ENCODE measurements around the gene STAG3.
"Not testable (repeated sequence)": the region's sequence is repeated elsewhere in the genome, so short reads cannot be mapped to it uniquely, and the experiment has no call there.

The STAG3 gene

GRCh38 chr7:100212631-100213286 lies 35.0 kb downstream of the STAG3 start:
- no peak for DNase-seq

GRCh38 chr7:100213672-100214071 lies 36.0 kb downstream of the STAG3 start:
- no peak for DNase-seq

DNA sequence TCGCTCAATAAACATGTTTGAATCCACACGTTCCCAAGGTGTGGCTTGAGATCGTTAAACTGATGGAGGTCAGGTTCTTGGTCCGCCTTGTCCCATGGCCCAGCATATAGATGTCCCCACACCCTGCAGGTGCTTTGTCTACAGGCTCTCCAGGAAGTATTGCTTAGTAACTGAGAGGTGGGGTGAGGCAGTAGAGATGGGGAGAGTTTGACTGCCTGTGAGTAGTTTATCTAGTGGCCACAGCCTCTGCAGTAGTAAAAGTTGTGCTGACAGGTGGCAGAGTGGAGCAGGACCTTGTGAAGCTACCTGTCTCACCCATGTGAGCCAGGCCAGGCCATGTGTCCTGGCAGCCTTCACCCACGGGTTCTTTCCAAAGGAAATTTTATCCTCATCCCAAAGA lies 36.6 kb downstream of the STAG3 start:
- not testable (repeated sequence) for DNase-seq

DNA sequence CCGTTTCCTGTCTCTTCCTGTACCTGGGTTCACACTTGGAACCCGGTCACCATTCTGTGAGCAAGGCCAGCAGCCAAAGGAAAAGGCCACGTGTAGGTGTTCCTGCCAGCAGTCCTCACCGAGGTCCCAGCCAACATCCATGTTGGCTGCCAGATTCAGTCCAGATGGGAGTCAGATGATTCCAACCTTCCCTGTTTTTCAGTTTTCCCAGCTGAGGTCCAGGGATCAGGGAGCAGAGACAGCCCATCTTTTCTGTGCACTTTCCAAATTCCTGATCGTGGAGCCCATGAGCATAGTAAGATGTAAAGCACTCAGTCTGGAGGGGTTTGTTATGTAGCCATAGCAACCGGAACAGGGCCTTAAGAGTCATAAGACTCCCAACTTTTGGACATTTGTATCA lies 38.2 kb downstream of the STAG3 start:
- no peak for DNase-seq

- peak; percentile 73 for DNase-seq
These were observed 40.2 kb downstream of the STAG3 start for GRCh38 chr7:100217934-100218333.

DNA sequence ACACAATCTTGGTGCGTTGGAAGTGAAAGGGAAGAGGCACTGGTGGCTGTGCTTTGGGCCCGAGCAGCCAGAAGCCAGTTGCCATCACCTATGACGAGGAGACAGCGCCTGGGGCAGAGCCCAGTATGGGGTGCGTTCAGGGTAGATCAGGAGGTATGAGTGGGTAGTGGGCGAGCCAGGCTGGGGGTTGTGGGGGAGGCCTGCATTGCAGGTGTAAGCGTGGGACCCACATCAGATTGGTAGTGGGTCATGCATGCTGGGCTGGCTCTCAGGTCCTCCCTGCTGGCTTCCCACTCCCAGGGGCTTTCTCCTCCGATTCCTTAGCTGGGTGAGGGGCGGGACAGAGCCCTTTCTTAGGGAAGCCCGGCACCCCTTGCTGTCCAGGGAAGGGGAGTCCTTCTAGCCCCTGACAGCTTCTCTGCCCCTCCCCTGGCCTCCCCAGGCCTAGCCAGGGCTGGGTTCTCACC lies 41.6 kb downstream of the STAG3 start:
- DNase-seq, result peak; percentile 23

DNA sequence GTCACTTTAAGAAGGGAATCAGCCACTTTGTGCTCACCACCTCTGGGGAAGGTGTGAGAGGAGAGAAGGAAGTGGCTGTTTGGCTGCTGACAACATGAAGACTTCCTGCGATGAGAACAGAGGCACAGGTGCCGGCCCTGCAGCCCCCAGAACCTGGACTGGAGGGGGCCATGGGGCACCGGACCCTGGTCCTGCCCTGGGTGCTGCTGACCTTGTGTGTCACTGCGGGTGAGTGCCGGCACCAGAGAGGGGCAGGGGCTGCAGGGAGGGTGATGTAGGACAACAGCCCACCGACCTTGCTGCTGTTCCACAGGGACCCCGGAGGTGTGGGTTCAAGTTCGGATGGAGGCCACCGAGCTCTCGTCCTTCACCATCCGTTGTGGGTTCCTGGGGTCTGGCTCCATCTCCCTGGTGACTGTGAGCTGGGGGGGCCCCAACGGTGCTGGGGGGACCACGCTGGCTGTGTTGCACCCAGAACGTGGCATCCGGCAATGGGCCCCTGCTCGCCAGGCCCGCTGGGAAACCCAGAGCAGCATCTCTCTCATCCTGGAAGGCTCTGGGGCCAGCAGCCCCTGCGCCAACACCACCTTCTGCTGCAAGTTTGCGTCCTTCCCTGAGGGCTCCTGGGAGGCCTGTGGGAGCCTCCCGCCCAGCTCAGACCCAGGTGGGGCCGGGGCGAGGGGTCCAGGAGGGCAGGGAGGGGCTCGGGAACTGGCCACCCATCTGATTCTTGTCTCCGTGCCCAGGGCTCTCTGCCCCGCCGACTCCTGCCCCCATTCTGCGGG lies 42.3 kb downstream of the STAG3 start, which contains the start of gene PVRIG:
TSS of gene PVRIG (plus strand) at position 149 of the 785 bp plus-strand sequence. CDS start at position 171, 22 bp downstream.
- peak; percentile 17 for DNase-seq

GRCh38 chr7:100220586-100221230 lies 43.0 kb downstream of the STAG3 start:
- DNase-seq, result no peak

DNA sequence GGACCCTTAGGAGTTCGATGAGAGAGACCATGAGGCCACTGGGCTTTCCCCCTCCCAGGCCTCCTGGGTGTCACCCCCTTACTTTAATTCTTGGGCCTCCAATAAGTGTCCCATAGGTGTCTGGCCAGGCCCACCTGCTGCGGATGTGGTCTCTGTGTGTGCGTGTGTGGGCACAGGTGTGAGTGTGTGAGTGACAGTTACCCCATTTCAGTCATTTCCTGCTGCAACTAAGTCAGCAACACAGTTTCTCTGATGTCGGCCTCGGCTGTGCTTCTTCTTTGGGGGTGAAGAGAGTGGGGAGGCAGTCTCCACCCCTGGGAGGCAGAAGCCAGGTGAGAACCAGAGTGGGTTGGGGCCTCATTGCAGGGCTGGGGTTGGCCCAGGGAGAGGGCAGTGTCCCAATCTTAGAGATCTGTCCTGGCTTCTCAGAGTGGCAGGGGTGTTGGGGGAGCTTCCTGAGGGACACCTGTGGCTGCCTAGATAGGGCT lies 43.6 kb downstream of the STAG3 start:
- peak; percentile 80 for DNase-seq

DNA sequence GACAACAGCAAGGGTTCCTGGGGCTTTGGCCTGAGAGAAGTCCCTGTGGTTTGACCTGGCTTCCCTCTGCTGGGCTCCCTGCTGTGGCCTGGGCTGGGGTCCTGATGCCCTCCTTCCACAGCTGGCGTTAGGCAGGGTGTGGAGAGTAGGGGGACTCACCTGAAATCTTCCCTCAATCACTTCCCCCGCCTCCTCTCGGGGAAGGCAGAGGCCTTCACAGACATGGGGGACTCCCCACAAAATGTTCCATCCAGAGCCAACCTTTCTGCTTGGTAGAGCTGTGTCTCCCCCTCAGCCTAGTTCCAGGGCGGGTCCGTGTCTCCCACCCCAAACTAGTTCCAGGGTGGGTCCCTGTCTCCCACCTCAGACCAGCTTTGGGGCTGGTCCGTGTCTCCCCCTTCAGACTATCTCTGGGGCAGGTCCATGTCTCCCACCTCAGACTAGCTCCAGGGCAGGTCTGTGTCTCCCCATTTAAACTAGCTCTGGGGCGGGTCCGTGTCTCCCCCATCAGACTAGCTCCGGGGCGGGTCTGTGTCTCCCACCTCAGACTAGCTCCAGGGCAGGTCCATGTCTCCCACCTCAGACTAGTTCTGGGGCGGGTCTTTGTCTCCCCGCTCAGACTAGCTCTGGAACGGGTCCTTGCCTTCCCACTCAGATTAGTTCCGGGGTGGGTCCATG lies 44.2 kb downstream of the STAG3 start:
- peak; percentile 7 for DNase-seq

DNA sequence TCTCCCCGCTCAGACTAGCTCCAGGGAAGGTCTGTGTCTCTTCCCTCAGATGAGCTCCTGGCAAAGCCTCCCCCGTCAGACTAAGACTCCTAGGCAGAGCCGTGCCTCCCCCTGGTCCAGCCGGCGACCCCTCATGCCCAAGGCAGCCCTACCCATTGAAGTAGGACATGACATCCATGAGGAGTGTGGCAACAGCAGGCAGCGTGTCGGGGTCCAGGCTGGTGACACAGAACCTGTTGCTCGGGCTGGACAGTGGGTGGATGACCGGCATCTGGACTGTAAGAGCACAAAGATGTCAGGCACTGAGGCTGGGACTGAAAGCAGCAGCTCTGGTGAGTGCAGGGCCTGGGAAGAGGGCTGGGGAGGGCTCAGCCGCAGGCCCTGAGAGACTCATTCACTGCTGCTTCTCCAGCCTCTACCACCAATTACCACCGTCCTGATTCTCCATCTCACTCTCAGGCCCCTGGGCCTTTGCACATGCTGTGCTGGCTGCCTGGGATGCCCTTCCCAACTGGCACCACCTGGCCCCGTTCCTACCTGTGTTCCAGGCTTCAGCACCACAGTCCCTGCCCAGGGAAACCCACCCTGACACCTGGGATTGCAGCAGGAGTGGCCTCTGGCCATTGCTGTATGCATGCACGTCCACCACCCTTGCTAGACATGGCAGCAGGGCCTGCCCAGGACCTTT lies 44.9 kb downstream of the STAG3 start:
- DNase-seq, result no peak

GRCh38 chr7:100223376-100223927 lies 45.7 kb downstream of the STAG3 start:
- DNase-seq, result not testable (repeated sequence)

- not testable (repeated sequence) for DNase-seq
These were observed 47.2 kb downstream of the STAG3 start for GRCh38 chr7:100224891-100225290.

GRCh38 chr7:100234660-100235317 lies 57.1 kb downstream of the STAG3 start:
- peak; percentile 17 for DNase-seq

- not testable (repeated sequence) for DNase-seq
These were observed 62.3 kb downstream of the STAG3 start for GRCh38 chr7:100239975-100240374.

DNA sequence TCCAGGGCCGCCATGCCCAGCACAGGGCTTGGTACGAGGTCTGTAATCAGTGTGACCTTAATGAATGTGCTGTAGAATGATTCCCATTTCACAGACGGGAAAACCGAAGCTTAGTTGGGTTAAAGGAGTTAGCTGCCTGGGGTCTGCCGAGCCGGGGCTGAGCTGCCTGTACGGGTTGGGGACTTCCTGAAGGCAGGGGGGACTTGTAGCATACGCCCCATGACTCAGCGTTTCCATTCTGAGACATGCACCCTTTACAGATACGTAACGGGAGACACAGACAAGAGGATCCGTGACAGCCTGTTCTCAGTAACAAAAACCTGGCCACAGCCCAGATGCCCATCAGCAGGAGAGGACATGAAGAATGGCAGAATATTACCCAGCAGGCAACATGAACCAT lies 65.7 kb downstream of the STAG3 start:
- DNase-seq, result peak; percentile 52

GRCh38 chr7:100244988-100245605 lies 67.4 kb downstream of the STAG3 start:
- not testable (repeated sequence) for DNase-seq

DNA sequence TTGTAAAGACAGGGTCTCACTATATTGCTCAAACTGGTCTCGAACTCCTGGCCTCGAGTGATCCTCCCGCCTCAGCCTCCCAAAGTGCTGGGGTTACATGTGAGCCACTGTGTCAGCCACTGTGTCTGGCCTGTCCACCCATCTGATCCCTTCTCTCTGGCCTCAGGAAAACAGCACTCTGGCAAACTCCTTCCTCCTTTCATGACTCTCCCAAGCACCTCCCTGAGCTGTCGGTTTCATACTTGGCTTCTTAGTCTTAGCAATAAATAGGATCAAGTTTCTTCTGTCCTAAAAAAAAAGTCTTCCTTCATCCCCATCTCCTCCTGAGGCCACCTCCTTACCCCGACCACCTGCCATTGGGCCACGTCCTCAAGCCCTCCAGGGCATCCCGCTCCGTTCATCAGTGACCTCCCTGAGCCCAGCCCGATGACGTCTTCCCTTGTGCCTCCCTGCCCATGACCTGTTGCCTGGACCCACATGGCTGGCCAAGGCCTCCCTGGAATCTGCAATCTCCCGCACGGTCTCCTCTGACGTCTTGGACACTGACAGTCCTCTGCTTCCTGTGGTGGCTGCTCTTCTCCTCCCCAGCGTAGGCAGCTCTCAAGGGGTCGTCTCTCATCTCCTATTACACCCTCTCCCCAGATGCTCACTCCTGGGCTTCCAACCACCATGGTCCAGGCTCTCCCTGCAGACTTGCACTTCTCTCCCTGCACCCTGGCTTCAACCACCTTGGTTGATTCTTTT lies 68.6 kb downstream of the STAG3 start:
- not testable (repeated sequence) for DNase-seq

DNA sequence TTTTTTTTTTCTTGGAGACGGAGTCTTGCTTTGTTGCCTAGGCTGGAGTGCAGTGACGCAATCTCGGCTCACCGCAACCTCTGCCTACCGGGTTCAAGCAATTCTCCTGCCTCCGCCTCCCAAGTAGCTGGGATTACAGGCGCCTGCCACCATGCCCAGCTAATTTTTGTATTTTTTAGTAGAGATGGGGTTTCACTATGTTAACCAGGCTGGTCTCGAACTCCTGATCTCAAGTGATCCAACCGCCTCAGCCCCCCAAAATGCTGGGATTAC lies 69.1 kb downstream of the STAG3 start:
- DNase-seq, result not testable (repeated sequence)

DNA sequence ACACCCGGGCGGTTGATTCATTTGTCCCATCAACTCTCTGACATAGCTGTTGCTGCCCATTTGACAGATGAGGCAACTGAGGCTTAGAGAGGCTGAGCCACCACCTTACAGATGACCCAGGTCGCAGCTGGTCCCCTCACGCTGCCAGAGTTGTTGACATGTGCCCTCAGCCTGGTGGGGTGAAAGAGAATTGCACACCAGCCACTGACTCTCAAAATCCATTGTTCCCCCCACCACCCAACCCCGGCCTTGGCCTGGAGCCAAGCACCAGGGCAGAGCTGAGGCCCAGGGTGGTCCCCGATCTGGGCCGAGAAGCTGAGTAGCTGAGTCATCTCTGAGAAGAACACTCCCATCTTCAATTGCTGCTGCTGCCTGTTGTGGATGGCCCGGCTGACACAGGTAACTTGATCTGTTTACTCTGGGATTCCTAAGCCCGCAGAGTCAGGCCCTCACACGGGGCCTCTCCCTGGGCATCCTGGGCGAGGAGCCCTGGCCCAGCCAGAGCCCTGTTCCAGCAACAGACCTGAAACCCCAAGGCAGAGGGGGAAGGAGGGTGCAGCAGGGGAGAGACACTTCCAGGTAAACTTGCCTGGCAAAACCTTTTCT lies 69.5 kb downstream of the STAG3 start:
- DNase-seq, result no peak
